HepG2 (cell line): Measurements from ENCODE around the gene IMPDH1. TPM values are rescaled to one million over a fixed set of nuclear protein-coding genes. Genes with fewer than 3 reads are reported as not detected.

Experiments
- ATF7 ChIP-seq, 2 experiments: fragments of 450-650 bp in 1 of 2; sonication (generic) in 1 of 2; formaldehyde crosslinking in 1 of 2; IDR thresholded peaks; 2 replicates each; pipeline versions ENCODE4 v1.4.0 to v1.6.1; 2016 to 2020; ENCODE audit warnings: antibody characterized with exemption in 1 of 2, mild to moderate bottlenecking in 1 of 2, missing genetic modification reagents in 1 of 2
- HNF4G ChIP-seq, 2 experiments: sonication (generic) in 1 of 2; formaldehyde crosslinking in 1 of 2; IDR thresholded peaks; 2 replicates each; pipeline versions ENCODE4 v1.4.0 to v1.6.1; 2011 to 2020; ENCODE audit warnings: borderline replicate concordance in 2 of 2, low read depth in 2 of 2, mild to moderate bottlenecking in 2 of 2, low read length in 1 of 2, missing genetic modification reagents in 1 of 2, moderate library complexity in 1 of 2
- MED1 ChIP-seq: sonication (generic); formaldehyde crosslinking; IDR thresholded peaks from 2 replicates; pipeline ENCODE4 v1.4.0; 2020; ENCODE audit warnings: missing genetic modification reagents
- RXRB ChIP-seq: IDR thresholded peaks from 2 replicates; pipeline ENCODE4 v1.6.1; 2016; ENCODE audit warnings: borderline replicate concordance, missing genetic modification reagents, missing compliant biosample characterization
- SOX5 ChIP-seq: IDR thresholded peaks from 2 replicates; pipeline ENCODE4 v1.6.1; 2016; ENCODE audit warnings: borderline replicate concordance
- ZNF773 ChIP-seq: sonication (generic); formaldehyde crosslinking; IDR thresholded peaks from 2 replicates; pipeline ENCODE4 v1.4.0; 2020; ENCODE audit warnings: missing genetic modification reagents, borderline replicate concordance
- polyA plus RNA-seq, 8 experiments: library from polyadenylated mRNA; depleted of rRNA in 3 of 8; stranded (reverse) in 7 of 8; unstranded in 1 of 8; fragments of >200 nt; fragmentation: Illumina TruSeq in 4 of 8; extraction: Trizol in 4 of 8; gene quantifications; 2 replicates each; pipeline versions ENCODE4 v1.2.1 to v1.2.3, GENCODE V29; 2011 to 2016; ENCODE audit warnings: low read depth in 4 of 8, missing spikeins in 1 of 8, mixed read lengths in 1 of 8; ENCODE audit not compliant: insufficient read depth in 1 of 8
- total RNA-seq, 5 experiments: library from RNA; depleted of rRNA; stranded (reverse); fragments of >200 nt; fragmentation: Illumina TruSeq; extraction: Trizol; gene quantifications; 2 replicates each; pipeline ENCODE4 v1.2.3, GENCODE V29; 2016; ENCODE audit warnings: low read depth in 1 of 5
- TF ChIP-seq, protein P1 (sequence below), 2 experiments: sonication (generic) in 1 of 2; formaldehyde crosslinking in 1 of 2; IDR thresholded peaks; 2 replicates each; pipeline versions ENCODE4 v1.4.0 to v1.6.1; 2018 to 2020; ENCODE audit warnings: missing genetic modification reagents in 2 of 2, borderline replicate concordance in 1 of 2, low read depth in 1 of 2, mild to moderate bottlenecking in 1 of 2, missing biosample characterization in 1 of 2
- TF ChIP-seq, protein P2 (sequence below): sonication (generic); formaldehyde crosslinking; conservative IDR thresholded peaks from 2 replicates; pipeline ENCODE4 v1.8.0; 2022; ENCODE audit warnings: low read depth, missing genetic modification reagents
- TF ChIP-seq, protein P3 (sequence below): IDR thresholded peaks from 2 replicates; pipeline ENCODE4 v1.4.0; 2020; ENCODE audit warnings: mild to moderate bottlenecking, missing genetic modification reagents
- TF ChIP-seq, protein P4 (sequence below): sonication (generic); formaldehyde crosslinking; IDR thresholded peaks from 2 replicates; pipeline ENCODE4 v1.8.0; 2022; ENCODE audit warnings: missing genetic modification reagents, mild to moderate bottlenecking, borderline replicate concordance
- TF ChIP-seq, protein P5 (sequence below): sonication (generic); formaldehyde crosslinking; IDR thresholded peaks from 2 replicates; pipeline ENCODE4 v1.5.1; 2020; ENCODE audit warnings: mild to moderate bottlenecking, moderate library complexity, missing genetic modification reagents
- TF ChIP-seq, protein P6 (sequence below): sonication (generic); formaldehyde crosslinking; IDR thresholded peaks from 2 replicates; pipeline ENCODE4 v1.4.0; 2020; ENCODE audit warnings: missing genetic modification reagents, low read depth, mild to moderate bottlenecking, borderline replicate concordance

The IMPDH1 gene
- total and polyA plus RNA-seq, 2 of the 13 experiments (the other 11 are each of a cell fraction or from before 2014, with no cell fraction given): 22.8 to 34.0 TPM

DNA sequence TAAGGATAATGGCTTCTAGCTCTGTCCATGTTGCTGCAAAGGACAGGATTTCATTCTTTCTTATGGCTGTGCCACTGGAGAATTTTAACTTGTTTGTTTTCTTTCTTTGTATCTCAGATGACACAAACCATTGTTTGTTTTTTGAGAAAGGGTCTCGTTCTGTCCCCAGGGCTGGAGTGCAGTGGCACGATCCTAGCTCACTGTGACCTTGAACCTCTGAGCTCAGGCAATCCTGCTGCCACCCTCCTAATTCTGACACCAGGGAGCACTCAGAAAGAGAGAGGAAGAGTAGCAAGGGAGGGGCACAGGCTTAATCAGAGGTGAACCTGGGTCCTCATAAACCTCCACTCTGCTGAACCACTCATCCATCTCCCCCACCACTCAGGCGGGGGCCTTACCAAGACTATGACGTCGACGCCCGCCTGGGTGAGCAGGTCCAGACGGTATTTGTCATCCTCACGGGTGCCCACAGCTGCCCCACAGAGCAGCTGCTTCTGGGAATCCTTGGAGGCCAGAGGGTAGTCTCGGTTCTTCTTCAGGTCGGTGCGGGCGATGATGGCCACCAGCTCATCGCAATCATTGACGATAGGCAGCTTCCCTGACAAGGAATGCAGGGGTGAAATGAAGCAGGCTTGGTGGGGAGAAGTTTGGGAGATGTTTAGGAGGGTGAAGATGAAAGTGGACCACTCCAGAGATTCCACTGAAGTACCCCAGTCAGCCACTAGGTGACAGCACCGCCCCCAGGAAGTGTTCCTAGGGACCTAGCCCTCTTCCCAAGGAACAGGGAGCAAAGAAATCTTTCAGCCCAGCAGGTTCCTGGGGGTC, 11.6 kb downstream of the IMPDH1 start (continued):
- TF ChIP-seq, protein P1, sequence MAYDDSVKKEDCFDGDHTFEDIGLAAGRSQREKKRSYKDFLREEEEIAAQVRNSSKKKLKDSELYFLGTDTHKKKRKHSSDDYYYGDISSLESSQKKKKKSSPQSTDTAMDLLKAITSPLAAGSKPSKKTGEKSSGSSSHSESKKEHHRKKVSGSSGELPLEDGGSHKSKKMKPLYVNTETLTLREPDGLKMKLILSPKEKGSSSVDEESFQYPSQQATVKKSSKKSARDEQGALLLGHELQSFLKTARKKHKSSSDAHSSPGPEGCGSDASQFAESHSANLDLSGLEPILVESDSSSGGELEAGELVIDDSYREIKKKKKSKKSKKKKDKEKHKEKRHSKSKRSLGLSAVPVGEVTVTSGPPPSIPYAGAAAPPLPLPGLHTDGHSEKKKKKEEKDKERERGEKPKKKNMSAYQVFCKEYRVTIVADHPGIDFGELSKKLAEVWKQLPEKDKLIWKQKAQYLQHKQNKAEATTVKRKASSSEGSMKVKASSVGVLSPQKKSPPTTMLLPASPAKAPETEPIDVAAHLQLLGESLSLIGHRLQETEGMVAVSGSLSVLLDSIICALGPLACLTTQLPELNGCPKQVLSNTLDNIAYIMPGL (CRISPR knock-in tag; IDR thresholded peaks at IDR 0.05; ENCODE audit: borderline replicate concordance in 1 of 2, low read depth in 1 of 2): 0 out of 4 replicates have a peak, but pooled peaks of 1 of the 2 experiments have one; percentile 28
- no peak for TF ChIP-seq MED1
- TF ChIP-seq ZNF773: no peak
- TF ChIP-seq, protein P2, sequence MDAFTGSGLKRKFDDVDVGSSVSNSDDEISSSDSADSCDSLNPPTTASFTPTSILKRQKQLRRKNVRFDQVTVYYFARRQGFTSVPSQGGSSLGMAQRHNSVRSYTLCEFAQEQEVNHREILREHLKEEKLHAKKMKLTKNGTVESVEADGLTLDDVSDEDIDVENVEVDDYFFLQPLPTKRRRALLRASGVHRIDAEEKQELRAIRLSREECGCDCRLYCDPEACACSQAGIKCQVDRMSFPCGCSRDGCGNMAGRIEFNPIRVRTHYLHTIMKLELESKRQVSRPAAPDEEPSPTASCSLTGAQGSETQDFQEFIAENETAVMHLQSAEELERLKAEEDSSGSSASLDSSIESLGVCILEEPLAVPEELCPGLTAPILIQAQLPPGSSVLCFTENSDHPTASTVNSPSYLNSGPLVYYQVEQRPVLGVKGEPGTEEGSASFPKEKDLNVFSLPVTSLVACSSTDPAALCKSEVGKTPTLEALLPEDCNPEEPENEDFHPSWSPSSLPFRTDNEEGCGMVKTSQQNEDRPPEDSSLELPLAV (CRISPR knock-in tag): no peak
- TF ChIP-seq RXRB (CRISPR knock-in tag): peak; percentile 28; the same call in 1 of the 2 replicates
- TF ChIP-seq, protein P3, sequence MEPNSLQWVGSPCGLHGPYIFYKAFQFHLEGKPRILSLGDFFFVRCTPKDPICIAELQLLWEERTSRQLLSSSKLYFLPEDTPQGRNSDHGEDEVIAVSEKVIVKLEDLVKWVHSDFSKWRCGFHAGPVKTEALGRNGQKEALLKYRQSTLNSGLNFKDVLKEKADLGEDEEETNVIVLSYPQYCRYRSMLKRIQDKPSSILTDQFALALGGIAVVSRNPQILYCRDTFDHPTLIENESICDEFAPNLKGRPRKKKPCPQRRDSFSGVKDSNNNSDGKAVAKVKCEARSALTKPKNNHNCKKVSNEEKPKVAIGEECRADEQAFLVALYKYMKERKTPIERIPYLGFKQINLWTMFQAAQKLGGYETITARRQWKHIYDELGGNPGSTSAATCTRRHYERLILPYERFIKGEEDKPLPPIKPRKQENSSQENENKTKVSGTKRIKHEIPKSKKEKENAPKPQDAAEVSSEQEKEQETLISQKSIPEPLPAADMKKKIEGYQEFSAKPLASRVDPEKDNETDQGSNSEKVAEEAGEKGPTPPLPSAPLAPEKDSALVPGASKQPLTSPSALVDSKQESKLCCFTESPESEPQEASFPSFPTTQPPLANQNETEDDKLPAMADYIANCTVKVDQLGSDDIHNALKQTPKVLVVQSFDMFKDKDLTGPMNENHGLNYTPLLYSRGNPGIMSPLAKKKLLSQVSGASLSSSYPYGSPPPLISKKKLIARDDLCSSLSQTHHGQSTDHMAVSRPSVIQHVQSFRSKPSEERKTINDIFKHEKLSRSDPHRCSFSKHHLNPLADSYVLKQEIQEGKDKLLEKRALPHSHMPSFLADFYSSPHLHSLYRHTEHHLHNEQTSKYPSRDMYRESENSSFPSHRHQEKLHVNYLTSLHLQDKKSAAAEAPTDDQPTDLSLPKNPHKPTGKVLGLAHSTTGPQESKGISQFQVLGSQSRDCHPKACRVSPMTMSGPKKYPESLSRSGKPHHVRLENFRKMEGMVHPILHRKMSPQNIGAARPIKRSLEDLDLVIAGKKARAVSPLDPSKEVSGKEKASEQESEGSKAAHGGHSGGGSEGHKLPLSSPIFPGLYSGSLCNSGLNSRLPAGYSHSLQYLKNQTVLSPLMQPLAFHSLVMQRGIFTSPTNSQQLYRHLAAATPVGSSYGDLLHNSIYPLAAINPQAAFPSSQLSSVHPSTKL (CRISPR knock-in tag): peak; percentile 45; the same call in 1 of the 2 replicates
- TF ChIP-seq, protein P4, sequence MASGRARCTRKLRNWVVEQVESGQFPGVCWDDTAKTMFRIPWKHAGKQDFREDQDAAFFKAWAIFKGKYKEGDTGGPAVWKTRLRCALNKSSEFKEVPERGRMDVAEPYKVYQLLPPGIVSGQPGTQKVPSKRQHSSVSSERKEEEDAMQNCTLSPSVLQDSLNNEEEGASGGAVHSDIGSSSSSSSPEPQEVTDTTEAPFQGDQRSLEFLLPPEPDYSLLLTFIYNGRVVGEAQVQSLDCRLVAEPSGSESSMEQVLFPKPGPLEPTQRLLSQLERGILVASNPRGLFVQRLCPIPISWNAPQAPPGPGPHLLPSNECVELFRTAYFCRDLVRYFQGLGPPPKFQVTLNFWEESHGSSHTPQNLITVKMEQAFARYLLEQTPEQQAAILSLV (CRISPR knock-in tag): peak; percentile 56; the same call in 1 of the 2 replicates
- no peak for TF ChIP-seq HNF4G (IDR thresholded peaks at IDR 0.05; ENCODE audit: borderline replicate concordance, low read depth, low read length)
- no peak for TF ChIP-seq HNF4G (CRISPR knock-in tag; IDR thresholded peaks at IDR 0.05; ENCODE audit: borderline replicate concordance, low read depth)
- no peak for TF ChIP-seq ATF7 (IDR thresholded peaks at IDR 0.05)
- no peak for TF ChIP-seq ATF7 (CRISPR knock-in tag; IDR thresholded peaks at IDR 0.05)
- TF ChIP-seq SOX5: peak; percentile 61; the same call in 1 of the 2 replicates
- TF ChIP-seq, protein P5, sequence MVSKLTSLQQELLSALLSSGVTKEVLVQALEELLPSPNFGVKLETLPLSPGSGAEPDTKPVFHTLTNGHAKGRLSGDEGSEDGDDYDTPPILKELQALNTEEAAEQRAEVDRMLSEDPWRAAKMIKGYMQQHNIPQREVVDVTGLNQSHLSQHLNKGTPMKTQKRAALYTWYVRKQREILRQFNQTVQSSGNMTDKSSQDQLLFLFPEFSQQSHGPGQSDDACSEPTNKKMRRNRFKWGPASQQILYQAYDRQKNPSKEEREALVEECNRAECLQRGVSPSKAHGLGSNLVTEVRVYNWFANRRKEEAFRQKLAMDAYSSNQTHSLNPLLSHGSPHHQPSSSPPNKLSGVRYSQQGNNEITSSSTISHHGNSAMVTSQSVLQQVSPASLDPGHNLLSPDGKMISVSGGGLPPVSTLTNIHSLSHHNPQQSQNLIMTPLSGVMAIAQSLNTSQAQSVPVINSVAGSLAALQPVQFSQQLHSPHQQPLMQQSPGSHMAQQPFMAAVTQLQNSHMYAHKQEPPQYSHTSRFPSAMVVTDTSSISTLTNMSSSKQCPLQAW (CRISPR knock-in tag): peak; percentile 15; the same call in 1 of the 2 replicates
- TF ChIP-seq, protein P6, sequence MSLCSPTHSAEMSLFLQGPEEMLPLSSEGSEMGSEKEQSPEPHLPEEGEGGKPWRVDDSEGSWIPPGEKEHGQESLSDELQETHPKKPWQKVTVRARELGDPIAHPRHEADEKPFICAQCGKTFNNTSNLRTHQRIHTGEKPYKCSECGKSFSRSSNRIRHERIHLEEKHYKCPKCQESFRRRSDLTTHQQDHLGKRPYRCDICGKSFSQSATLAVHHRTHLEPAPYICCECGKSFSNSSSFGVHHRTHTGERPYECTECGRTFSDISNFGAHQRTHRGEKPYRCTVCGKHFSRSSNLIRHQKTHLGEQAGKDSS (CRISPR knock-in tag): no peak
